HG03571 (cell line): ENCODE data around the gene PCED1B.
"Not testable (repeated sequence)": the region's sequence is repeated elsewhere in the genome, so short reads cannot be mapped to it uniquely, and the experiment has no call there.

Experiments used
- ATAC-seq: cut with Tn5 transposase; IDR thresholded peaks from one replicate; pipeline ENCODE4 v1.9.1; 2021; ENCODE audit not compliant: unreplicated experiment

PCED1B gene

DNA sequence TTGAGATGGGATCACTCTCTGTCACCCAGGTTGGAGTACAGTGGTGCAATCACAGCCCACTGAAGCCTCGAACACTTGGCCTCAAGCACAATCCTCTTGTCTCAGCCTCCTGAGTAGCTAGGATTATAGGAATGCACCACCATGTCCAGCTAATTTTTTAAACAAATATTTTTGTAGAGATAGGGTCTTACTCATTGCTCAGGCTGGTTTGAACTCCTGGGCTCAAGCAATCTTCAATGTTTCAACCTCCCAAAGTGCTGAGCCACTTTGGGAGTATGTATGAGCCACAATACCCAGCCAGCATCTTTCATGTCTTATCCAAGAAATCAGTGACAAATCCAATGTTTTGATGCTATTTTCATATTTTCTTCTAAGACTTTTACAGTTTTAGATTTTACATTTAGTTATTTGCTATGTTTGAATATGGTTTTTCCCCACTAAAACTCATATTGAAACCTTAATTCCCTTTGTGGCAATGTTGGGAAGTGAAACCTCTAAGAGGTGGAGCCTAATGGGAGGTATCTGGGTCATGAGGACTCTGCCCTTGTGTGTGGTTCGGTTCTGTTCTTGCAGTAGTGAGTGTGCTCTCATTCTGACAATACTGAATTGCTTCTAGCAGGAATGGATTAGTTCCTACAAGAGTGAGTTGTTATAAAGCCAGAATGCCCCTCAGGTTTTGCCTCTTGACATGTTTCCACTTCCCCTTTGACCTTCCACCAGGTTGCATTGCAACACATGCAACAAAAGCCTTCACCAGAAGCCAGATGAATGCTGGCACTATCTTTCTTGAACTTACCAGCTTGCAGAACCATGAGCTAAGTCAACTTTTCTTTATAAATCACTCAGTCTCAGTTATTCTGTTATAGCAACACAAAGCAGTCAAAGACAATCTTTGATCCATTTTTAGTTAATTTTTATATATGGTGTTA lies 81.2 kb downstream of the PCED1B start:
- no peak for ATAC-seq

DNA sequence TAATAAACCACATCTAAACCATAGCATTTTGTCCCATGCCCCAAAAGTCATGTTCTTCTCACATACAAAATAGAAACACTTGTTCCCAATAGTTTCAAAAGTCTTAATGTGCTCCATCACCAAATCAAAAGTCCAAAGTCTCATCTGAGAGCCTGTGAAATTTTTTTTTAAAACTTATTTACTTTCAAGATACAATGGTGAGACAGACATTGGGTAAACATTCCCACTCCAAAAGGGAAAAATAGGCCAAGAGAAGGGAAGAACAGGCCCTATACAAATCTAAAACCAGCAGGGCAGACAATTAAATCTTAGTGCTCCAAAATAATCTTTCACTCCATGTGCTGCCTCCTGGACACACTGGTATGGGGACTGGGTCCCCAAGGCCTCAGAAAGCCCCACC lies 84.7 kb downstream of the PCED1B start:
- ATAC-seq = no peak

DNA sequence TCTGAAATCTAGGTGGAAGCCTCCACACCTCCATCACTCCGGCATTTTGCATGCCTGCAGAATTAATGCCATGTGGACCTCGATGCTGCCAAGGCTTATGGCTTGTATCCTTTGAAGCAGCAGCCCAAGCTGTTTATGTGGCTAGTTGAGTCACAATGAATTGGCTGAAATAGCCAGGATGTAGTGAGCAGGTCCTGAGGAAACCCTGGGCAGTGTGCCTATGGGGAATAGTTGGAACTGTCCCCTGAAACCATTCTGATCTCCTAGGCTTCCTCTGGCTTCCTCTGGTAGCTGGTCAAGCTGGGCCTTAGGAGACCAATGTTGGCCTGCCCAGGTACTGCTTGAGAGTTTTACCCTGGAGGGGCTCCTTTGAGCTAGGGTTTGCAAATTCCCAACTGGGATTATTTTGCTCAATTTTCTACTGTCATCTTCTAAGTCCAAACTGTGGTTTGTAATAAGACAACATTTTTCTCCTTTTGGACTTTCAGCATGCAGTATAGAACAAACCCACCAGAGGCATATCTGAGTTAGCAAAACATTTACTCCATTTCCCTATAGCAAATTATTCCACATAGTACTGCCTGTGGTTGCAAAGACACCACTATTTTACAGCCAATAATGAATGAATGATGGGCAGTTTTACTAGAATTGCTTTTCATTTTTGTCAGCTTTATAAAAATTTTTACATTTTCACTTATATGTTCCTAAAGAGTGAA lies 85.5 kb downstream of the PCED1B start:
- no peak for ATAC-seq

DNA sequence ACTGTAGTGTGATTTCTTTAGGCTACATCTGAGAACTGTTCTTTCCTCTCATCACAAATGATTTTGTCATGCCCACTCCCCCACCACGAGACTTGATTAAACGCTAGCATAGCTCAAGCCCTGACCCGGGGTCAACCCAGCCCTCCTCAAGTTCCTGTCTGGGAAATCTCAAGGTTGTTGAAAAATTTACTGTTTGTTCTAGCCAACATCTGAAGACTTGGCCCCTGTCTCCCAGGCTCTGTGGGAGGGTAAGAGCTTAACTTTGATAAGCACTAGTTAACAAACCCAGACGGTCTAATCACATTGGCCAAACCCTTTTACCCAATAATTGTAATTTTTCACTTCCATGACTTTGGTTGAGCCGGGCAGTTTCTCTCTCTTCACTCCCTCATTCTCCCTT lies 86.5 kb downstream of the PCED1B start:
- ATAC-seq = no peak

DNA sequence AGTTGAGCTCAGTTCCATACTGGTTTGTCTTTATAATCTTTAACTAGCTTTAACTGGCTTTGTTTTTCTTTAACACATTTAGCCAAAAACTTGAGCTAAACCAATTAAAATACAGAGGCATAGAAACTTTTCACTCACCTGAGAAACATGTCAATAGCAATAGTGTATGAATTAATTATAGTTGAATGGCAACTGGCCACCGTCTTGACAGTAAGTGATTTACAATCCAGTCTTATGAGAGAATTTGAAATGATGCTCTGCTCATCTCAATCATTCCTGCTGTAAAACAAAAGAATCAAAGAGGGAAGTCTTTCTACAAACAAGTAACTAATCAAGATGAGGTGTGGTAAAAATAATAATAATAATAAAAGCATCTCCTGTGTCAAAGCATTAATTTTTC lies 86.9 kb downstream of the PCED1B start:
- no peak for ATAC-seq

DNA sequence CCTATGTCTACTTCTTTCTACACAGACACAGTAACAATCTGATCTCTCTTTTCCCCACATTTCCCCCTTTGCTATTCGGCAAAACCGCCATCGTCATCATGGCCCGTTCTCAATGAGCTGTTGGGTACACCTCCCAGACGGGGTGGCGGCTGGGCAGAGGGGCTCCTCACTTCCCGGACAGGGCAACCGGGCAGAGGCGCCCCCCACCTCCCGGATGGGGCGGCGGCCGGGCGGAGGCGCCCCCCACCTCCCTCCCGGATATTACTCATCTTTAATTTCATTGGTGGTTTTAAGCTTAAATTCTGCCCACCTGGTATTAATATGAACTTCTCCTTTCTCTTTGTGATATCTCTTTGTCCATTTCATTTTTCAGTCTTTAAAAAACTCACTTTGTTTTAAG lies 90.9 kb downstream of the PCED1B start:
- not testable (repeated sequence) for ATAC-seq

DNA sequence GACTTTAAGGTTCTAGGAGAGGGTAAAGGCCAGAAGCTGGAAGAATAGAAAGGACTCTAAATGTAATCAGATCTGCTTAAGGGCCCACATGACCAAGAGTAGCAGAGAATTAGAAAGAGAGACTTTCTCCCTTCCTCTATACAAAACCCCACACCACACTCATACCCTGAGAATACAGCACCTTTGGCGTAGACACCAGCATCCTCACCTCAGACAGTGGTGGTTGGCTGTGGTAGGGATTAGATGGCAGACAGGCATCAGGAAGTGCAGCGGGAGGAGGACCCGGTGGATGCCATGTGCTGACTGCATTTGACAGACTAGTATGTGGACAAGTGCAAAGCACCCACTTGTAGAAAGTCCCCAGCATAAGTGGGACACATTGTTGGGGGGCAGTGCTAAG lies 98.6 kb downstream of the PCED1B start:
- ATAC-seq = no peak

DNA sequence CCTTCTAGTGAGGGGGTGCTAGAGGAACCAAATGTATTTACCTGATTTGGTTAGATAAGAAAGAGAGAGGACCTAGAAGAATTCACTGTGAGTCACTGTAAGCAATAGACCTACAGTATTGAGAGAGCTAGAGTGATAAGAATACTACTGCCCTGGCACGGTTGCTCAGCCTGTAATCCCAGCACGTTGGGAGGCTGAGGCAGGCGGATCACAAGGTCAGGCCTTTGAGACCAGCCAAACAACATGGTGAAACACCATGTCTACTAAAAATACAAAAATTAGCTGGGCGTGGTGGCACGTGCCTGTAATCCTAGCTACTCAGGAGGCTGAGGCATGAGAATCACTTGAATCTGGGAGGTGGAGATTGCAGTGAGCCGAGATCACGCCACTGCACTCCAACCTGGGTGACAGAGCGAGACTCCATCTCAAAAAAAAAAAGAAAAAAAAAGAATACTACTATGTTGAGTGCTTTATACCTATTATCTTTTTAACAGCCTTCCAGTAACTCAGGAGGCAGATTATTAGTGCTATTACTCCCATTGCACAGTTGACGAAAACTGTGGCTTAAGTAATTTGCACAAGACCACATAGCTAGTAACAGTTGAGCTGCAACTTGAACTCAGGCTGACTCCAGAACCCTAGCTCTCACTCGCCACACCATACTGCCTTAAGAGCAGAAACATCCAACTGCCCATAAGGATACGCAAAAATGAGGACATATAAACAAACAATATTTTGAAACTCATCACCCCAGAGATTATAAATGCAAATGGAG lies 102.9 kb downstream of the PCED1B start:
- ATAC-seq = not testable (repeated sequence)

DNA sequence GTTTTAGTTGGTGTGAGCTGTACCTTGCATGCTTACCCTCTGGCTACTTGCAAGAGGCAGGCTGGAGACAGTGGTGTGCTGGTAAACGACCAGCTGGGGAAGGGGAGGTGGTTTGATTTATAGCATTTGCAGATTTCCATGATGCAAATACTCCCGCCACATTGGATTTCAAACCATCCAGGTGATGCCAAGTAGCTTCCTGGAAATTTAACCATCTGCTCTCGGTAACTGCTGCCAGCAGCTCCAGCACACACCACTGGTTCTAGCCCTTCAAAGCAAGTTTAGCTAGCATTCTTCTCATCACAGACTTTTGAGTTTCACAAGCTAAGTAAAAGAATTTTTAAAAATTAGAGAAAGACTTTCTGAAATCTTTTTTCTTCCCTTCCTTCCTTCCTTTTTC lies 104.8 kb downstream of the PCED1B start:
- ATAC-seq = no peak

DNA sequence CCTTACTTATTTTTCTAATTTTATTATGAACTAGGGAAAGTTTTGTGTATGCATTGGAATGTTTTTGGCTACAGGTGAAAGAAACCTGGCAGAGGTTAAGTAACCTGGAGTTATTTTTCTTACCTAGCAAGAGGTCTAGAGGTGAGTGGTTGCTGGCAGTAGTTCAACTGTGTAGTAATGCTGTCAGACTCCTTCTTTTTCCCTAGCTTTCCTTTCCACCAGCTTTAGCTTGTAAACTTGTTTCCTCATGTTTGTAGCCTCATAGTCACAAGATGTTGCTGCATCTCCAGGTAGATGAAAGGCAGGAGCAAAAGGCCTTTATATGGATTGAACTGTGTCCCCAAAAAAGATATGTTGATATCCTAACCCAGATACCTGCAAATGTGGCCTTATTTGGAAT lies 105.4 kb downstream of the PCED1B start:
- no peak for ATAC-seq

DNA sequence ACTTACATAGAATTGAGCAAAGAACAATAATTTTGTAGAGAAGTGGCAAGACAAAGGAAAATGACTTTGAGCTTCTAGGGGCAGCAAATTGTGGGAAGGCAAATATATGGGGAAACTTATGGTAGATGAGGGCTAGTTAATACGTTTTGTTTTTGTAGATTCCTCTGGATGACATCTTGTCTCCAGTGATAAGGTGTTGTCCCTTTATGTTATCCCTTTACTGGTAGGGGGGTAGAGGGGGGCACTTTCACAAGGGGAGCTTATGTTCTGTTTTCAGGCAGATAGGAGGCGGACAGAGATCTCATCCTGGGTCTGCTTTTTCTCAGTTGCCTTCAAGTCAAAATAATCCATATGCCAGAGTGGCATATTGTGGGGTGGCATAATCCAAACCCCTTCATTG lies 106.8 kb downstream of the PCED1B start:
- ATAC-seq = no peak

DNA sequence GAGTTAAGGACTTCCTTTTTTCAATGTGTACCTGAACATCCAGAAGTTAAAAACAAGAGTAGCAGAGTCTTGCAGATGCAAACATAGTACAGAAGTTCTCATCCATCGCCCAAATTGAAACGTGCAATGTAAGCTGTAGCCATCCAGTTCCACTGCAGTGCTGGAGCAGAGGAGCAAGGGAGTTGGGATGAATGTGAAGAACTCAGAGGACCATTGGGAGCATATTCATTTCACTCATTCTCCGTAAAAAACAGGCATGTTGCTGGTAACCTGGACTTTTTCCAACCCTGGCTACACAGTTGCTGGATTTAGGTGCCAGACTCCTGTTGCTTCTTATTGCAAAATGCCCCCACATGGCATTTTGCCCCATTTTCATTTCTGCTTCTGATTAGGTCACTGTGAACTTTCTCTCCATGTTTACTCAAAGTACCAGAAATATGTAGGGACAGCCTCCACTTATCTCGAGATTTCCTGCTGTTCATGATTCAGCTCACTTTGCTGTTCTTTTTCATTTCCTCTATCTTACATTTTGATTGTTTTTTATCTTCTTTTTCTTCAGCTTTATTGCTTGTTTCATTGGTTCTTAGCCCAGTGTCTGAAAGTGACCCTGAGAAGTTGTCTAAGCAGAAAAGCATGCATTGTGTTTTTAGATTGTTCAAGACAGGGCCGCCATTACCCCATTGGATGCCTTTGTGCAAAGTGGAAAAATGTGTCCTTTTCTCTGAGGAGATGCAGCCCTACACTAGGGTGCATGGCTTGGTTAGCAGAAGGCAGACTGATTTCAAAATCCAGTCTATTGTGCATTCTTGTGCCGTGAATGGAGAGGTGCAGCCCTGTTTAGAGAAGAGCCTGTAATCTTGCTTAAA lies 109.4 kb downstream of the PCED1B start:
- no peak for ATAC-seq

DNA sequence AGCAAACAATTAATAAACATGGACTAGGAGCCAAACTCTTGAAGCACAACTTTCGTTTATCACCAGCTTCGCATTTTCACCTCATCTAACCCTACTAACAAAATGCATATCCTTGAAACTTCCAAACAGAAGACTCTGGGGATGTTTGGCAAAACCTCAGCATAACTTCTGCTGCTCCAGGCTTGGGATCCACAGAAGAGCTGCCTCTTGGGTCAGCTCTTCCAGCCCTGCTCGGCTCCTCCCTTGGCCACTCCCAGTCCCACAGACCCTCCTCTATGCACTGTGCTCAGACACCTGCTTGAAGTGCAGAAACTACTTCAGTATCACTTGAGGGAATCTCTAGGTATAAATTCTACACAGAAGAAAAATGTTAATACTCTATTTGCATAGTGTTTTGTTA lies 110.3 kb downstream of the PCED1B start:
- ATAC-seq = no peak

DNA sequence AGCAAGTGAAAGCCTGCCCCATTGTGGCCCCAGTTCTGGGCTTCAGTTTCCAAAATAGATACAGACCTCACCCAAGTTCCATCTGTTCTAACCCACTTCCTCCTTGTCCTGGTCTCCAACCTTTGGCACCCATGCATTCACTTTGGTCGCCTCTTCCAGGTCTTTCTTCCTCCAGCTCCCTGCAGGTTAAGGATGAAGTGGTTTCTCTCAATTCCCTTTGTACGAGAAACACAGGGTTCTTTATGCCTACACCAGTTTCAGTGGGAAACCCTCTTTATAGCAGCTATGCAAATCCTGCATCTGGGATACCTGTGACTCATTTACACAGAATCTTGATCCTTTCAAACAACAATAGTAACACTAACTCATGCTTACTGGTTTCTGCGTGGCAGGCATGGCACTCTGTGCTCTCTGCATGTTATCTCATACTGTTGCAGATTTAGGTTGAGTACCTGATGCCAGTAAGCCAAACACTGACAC lies 110.9 kb downstream of the PCED1B start:
- ATAC-seq = no peak

DNA sequence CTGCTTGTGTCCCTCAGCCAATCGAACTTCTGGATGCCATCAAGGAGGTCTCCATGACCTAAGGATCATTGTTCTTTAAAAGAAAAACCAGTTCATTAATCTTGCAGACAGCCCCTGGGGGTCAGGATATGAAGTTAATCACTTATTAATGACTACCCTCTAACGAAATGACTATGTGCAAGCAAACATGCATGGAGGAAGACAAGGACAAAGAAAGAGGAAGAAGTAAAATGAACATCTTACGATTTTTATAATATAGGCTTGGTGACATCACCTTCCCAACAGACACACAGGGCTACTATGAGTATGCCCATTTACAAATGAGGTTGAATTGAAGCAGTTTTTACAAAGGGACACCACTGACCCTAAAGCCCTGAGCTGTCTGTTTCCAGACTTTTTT lies 111.5 kb downstream of the PCED1B start:
- no peak for ATAC-seq

DNA sequence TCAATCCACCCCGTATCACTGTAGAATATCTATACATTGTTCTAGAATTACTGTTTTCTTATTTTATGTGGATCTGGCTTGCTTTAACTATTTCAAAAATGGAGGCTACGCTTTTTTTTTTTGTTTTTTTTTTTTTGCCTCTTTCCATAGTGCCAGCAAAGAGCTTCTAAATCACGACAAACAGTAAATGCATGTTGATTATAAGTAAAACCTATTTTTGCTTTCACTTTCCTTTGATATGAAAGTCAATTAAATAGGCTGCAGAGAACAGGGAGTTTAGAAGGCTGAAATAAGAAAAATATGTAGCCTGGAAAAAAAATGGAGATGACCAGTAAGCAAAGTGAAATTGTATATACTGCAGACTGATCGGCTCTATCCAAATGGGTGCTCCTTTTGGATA lies 112.6 kb downstream of the PCED1B start:
- ATAC-seq = no peak

DNA sequence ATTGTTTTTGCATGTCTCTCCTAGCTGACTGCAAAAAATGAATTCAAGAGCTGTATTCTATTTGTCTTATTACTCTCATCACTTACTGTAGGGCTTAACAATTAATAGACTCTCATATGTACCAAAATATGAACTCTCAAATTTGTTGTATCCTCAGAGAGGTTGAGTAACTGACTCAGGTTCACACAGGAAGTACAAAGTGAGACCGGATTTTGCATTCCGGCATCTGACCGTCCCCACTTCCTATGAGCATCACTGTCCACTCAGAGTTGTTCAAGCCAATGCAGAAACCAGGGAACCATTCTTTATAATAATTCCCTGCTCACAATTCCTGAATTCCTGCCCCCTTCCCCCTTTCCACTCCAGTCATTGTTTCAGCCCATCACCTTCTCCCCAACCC lies 113.6 kb downstream of the PCED1B start:
- no peak for ATAC-seq

DNA sequence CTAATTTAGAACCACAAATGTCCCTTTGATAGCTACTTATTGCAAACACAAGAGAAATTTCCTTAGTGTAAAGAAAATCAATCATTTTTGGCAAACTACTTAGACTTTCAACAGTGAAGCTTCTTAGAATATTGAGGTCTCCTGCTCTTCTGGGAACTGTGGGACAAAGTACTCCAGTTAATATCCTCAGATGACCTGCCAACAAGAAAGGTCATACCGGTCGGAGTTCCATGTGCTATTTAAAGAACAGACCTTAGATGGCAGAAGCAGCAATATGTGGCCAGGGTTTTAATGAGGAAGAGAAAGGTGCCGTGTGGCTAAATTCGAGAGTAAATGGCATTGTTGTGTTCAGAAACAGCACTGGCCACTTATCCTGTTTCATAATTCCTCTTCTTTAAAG lies 115.1 kb downstream of the PCED1B start:
- ATAC-seq = no peak

DNA sequence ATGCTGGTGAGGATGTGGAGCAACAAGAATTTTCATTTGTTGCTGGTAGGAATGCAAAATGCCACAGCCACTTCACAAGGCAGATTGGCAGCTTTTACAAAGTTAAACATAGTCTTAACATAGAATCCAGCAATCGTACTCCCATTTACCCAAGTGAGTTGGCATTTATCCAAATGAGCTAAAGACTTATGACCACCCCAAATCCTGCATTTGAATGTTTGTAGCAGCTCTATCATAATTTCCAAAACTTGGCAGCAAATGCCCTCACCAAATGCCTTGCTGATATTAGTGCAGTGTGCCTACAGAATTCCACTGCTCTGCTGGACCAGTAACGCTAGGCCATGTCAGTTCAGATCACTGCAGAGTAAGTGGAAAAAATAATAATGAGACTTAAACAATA lies 121.0 kb downstream of the PCED1B start:
- no peak for ATAC-seq

DNA sequence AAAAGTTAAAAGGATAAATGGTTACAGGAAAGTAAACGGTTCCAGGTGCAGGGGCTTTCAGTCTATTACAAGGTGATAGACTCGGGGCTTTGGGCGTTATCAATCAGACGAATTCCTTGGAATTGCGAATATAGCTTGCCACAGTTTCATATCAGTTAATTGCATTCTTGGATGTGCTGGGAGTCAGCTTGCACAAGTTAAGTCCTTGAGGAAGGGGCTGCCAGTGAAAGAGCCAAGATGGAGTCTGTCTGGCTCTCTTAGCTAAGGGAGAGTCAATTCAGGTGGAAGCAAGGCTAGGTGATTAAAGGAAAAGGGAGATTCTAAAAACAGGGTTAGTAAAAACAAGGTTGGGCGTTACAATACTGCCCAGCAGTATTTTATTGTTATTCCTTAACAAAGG lies 121.8 kb downstream of the PCED1B start:
- ATAC-seq = not testable (repeated sequence)

DNA sequence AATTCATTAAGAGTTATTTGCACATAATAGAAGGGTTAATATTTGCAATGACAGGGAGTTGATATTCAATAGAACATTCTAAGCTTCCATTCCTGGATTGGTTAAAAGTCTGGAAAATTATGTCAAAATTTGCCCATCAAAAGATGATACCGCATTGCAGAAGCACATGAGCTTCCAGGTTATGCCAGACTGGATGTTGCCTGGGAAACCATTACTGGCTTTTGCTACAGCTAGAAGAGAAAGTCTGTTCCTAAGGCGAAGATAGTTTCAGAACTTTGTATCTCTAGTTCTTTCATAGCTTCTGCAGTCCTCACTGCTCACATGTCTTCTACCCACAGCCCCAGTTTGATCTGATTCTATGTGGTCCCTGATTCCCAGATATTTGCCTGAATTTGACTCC lies 122.8 kb downstream of the PCED1B start:
- no peak for ATAC-seq
